GM18951 (cell line): ENCODE measurements around the gene ETV5.

Source experiments
- POLR2A ChIP-seq: IDR thresholded peaks from 4 replicates; pipeline ENCODE4 v1.6.1; 2011; ENCODE audit warnings: mild to moderate bottlenecking; ENCODE audit not compliant: insufficient read length, insufficient read depth; ENCODE audit errors: extremely low read depth
- in situ Hi-C: fragments of 300-500 bp; cut with MboI; formaldehyde crosslinking; loops from one replicate; pipeline ENCODE4 v1.12.0; 2022; ENCODE audit warnings: low sequenced_read_pairs, mixed read lengths, inconsistent platforms; ENCODE audit not compliant: unreplicated experiment

The ETV5 gene

DNA sequence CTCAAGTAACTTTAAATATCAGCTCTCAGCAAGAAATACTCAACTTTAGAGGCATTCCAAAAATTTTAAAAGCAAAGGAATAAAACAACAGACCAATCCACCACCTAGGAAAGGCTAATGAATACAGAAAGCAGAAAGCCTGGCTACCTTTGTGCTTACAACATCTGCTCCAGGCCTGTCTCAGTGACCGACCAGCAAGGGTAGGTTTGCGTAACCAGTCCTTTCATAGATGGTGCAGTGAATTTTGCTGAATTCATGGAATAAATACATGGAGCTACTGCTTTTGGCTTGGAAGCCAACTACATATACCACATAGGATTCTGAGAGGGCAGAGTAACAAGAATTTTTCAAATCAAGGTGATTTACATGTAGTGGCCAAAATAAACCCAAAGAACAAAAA lies 27.2 kb downstream of the ETV5 start:
- in situ Hi-C loops, result no loop called here
- no peak for TF ChIP-seq POLR2A

DNA sequence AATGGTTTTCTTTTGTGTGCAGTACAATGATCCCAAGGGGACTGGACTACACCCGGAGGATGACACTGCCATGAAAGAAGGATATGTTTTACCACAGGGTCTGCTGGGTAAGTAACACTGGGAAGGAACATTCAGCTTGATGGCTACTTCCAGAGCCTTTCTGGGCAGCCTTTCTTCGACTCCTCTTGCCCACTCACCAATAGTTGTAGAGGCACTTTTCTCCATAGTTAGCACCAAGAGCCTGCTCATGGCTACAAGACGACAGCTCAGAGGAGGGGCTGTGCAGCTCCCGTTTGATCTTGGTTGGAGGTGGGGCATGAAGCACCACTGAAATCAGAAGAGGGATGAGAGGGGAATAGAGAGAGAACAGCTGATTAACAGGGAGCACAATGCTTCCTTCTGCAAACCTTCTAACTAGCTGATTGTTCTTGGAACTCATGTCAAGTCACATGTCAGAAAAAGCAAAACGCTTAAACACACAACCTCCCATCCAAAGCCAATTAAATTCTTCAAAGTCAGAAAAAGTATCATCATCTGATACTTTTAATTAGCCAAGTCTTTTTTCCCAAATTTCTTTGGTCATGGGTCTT lies 27.9 kb downstream of the ETV5 start:
- no peak for TF ChIP-seq POLR2A

DNA sequence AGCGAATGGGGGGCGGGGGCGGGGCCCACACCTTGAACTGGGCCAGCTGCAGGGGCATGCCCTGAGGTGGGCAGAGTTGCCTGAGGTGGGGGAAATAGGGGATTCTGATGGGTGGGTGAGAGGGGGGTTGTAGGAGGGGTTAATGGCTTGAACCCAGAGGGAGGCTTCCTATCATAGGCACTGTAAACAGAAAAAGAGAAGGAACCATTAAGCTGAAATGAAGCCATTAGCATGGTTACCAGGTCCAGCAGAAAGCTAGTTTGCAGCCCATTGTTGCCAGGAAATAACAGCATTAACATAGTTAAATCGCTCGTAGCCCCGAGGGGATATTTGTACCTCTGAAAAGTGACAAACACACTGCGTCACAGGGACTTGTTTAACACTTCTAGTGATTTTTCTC lies 29.0 kb downstream of the ETV5 start:
- TF ChIP-seq POLR2A, result no peak
- in situ Hi-C loops, result no loop called here

More for the DNA sequence above, 27.9 kb downstream of the ETV5 start:
- in situ Hi-C loops, result no loop called here

DNA sequence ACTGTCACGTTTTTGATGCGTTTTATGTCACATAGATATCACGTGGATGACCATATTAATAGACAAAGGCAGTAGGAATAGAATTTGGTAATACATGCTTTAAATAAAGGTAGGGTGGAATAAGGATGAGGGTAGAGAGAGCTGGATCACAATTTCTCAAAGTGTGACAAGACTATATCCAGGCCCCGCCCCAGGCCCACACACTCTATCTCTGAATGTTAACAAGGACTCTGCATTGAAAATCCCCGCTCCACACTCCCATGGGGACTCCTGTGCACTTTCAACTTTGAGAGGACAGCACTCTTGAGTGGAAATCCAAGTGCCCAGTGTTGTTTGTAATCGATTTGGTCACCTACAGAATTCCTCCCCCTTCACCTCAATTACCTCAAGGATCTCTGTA lies 31.4 kb downstream of the ETV5 start:
- TF ChIP-seq POLR2A, result no peak

DNA sequence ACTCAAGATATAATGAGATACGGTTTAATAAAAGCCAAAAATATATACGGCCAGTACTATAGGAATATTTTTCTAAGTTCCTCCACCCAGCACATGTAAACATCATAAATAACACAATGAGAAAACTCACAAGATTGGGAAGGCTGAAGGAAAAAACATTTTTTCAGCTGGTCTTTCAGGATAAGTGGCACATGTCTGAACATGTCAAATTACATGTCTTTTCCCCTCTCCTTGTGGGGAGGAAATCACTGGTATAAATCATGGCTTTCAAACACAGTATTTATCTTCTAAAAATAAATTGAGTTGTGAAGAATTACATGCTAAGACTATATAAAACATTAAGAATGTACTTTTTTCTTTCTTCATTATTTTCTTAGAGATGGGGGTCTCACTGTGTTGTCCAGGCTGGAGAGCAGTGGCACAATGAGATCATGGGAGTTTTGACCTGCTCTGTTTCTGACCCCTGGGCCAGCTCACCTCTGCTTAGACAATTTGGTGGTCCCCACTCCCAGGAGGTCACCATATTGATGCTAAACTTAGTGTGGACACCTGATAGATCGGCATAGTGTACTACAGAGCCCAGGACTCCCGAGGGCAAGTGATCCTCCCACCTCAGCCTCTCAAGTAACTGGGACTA lies 32.8 kb downstream of the ETV5 start:
- in situ Hi-C loops, result no loop called here
- TF ChIP-seq POLR2A, result no peak

More for the DNA sequence above, 31.4 kb downstream of the ETV5 start:
- in situ Hi-C loops, result no loop called here

DNA sequence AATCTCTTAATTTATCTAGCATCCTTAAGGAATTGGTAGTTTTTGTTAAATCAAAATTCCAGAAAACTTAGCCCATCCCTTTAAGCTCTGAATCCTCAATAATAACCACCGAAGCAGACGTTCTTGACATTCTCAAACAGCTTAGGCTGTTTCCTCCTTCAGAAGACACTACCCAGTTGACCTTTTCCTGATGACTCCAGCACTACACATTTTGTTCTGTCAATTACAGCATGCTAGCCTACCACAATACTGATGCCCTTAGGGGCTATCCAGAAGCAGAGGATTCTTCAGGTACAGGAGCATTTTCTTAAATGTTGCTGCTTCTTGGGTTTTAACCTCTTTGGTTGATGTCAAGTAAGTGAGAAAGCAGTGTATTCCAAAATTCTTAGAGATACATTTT lies 33.4 kb downstream of the ETV5 start:
- in situ Hi-C loops, result no loop called here
- no peak for TF ChIP-seq POLR2A

DNA sequence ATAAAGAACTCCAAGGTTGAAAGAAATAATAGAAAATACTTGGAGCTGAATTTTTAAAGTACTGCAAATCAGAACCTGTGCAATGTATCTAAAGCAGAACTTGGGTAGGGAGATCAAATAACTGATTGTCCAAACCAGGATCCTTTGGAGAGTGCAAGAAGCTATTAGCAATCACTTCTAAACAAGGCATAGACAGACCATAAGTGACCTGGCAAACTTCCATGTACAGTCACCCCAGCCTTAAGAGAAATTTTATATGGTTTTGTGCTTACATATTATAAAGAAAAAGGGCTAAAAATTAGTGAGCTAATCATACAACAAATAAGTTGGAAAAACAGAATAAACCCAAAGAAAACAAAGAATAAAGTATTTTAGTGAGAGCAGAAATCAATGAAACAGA lies 35.2 kb downstream of the ETV5 start:
- no peak for TF ChIP-seq POLR2A
- in situ Hi-C loops, result no loop called here

DNA sequence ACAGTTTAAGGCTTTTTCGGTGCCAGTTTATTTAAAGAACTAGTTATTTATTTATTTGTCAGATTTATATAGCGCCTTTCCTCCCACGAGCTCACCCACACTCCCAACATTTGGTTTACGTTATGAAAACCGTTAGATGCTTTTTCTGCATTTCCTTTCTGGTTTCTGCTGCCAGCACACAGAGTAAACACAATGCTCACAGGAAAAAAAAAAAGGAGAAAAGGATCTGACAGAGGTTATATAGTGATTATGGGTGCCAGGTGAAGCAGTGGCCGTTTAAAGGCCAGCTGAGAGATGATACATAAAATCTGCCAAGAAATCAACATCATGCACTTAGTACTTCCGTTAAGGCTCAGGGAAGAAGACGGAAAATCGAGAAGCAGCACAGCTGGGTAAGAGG lies 37.9 kb downstream of the ETV5 start:
- in situ Hi-C loops, result no loop called here
- no peak for TF ChIP-seq POLR2A

DNA sequence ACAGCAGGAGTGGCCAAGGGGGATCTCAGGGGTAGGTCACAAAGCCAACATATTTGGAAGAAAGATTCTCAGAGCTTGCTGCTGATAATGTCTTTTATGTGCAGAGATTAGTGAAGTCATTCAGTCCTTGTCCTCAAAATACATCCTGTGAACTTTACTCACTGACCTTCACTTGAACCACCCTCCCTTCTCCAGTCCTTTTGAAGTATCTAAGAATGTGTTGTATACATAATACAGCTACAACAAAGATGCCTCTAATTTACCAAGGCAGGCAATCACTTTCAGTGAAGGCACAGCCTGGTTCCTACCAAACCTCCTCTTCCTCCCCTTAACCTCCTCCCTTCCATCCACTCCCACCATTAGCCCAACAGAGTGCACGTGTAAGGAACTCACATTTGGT lies 38.3 kb downstream of the ETV5 start:
- in situ Hi-C loops, result no loop called here
- no peak for TF ChIP-seq POLR2A

DNA sequence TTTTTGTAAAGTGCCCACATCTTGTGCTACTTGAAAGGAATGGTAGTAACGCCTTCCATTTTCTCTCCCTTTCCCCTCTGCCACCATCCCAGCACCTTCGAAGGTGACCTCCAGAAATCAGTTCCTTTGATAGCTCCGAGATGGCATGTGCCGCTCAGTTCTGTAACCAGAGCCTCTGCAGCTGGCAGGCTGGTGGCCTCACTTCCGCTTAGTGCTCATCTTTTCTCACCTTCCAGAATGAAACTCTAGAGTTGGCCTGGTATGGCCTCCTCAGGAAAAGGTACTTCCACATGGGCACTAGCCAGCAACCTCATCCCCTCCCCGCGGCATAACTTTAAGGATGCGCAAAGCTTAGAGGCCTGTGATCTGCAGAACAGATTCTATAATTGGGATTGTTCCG lies 38.8 kb downstream of the ETV5 start:
- in situ Hi-C loops, result no loop called here
- no peak for TF ChIP-seq POLR2A

DNA sequence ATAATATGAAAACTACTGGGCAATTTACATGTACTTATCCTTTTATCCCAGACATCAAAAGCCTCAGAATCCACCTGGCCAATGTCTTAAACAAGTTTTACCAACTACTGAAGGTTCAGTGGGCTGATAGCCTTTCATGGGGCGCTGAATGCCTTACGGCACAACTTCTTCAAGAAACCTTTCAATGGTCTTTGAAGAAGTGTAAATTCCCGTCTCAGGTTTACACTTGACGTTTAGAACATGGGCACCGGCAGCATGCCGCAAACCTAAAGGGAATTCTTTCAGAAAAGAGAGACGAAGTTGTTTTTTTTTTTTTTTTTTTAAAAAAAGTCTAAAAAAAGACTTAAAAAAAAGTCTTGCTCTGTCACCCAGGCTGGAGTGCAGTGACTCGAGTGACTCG lies 39.7 kb downstream of the ETV5 start:
- TF ChIP-seq POLR2A, result no peak
- in situ Hi-C loops, result no loop called here

DNA sequence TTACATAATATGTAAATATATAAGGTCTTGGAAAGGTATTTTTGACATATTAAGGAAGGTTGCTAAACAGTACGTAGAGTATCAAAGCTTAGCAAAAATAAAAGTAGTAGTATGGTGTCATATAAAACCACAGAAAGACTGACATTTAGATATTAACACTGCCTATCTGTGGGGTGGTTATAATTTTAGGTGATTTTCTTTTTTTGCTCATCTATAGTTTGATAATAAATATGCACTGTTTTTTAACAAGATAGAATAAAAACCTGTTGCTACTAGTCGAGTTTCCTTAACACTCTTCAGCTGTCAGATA lies 40.7 kb downstream of the ETV5 start:
- in situ Hi-C loops, result no loop called here
- no peak for TF ChIP-seq POLR2A

DNA sequence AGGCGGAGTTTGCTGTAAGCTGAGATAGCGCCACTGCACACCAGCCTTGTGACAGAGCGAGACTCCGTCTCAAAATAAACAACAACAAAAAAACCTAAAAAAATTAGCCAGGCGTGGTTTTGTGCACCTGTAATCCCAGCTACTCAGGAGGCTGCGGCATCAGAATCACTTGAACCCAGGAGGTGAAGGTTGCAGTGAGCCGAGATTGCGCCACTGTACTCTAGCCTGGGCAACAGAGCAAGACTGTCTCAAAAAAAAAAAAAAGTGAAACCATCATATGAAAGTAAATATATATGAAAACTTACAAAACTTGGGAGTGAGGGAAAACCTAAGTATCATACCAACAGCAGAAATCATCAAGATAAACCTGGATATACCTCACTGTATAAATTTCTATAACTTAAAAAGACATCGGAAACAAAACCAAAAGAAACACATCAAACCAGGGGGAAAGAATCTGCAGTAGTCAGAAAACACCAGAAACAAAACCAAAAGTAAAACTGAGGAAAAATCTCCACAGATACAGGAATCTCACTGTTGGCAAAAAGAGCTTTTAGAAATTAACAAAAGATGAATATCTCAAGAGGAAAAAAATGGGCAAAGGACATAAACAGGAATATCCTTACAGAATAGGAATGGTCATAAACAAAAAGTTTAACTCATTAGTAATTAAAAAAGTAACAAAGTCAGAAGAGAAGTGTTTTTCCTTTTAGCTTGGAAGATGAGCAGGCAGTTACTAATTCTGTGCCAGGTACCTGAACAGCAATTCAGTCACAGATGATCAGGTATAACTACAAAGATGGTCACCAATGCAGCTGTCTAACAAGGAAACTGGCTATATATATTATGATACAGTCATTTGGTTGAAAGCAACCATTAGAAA lies 41.3 kb downstream of the ETV5 start:
- TF ChIP-seq POLR2A, result no peak
- in situ Hi-C loops, result no loop called here

DNA sequence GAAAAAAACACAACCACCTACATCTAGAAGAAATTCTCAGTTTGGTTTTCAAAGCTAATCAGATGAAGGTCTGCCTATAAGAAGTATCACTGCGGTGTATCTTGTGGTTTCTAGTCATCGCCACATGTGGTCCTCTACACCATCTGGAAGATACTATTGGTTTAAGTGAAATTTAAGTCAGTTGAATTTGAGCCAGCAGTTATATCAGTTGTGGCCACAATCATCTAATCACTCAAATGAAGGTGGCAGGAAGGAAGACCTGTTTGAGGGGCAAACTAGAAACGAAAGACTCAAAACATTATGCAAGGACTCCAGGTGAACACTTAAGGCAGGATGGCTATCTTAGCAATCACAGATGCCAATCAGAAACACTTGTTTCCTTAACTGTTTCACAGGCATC lies 48.7 kb downstream of the ETV5 start:
- in situ Hi-C loops, result no loop called here
- no peak for TF ChIP-seq POLR2A

DNA sequence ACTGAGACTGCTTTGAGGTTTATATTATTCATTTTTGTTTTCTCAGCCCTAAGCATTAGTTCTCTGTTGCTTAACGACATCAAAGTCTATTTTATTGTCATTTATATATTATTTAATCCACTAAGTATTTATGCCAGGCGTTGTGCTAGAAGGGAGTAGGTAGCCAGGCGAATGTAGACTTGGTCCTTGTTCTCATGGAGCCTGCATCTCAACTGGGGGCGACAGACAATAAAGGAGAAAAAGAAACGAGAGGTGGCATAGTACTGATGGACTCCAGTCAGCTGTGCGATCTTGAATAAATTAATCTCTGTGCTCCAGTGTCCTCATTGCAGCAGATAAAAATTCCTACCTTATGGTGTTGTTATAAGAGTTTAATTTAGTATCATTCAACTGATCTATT lies 49.7 kb downstream of the ETV5 start:
- in situ Hi-C loops, result no loop called here
- TF ChIP-seq POLR2A, result no peak

DNA sequence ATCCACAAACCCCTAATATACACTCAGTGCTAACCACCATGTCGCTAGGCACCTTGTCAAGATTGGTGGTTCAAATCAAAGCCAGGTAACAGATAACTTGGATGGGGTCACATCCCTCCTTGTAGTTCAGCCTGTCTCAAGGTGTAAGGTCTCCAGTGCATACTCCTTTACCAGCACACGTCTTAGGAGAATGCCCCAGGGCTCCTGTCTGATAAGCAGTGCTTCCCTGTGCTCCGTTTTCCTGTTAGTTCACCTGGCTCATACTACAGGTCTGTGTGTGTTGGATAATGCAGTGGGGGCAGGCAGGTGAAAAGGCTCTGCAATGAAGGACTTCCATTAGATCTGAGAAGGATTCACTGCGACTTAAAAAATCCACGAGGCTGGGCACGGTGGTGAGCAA lies 50.7 kb downstream of the ETV5 start:
- in situ Hi-C loops, result no loop called here
- TF ChIP-seq POLR2A, result no peak
